HUES6 (cell line): Measurements from ENCODE around the gene LDHAL6B.

Source experiments
- H3K27ac ChIP-seq: 2 replicates; pipeline ENCODE4 v1.7.0; 2013; ENCODE audit warnings: low read depth, mild to moderate bottlenecking, low read length, inconsistent platforms
- H3K27me3 ChIP-seq: 2 replicates; pipeline ENCODE4 v1.6.1; 2013; ENCODE audit warnings: low read length; ENCODE audit not compliant: control insufficient read depth, insufficient read depth
- H3K36me3 ChIP-seq: 2 replicates; pipeline ENCODE4 v1.6.1; 2013; ENCODE audit warnings: low read length; ENCODE audit not compliant: control insufficient read depth, insufficient read depth
- H3K4me1 ChIP-seq: 2 replicates; pipeline ENCODE4 v1.6.1; 2013; ENCODE audit warnings: low read length; ENCODE audit not compliant: control insufficient read depth, insufficient read depth
- H3K4me3 ChIP-seq: 2 replicates; pipeline ENCODE4 v1.5.1; 2013; ENCODE audit warnings: low read depth, low read length
- H3K9ac ChIP-seq: one replicate; pipeline ENCODE4 v1.6.1; 2013; ENCODE audit warnings: mild to moderate bottlenecking, low read length
- H3K9me3 ChIP-seq: 2 replicates; pipeline ENCODE4 v1.6.1; 2013; ENCODE audit warnings: low read depth, low read length; ENCODE audit not compliant: control insufficient read depth, insufficient read depth

LDHAL6B gene

DNA sequence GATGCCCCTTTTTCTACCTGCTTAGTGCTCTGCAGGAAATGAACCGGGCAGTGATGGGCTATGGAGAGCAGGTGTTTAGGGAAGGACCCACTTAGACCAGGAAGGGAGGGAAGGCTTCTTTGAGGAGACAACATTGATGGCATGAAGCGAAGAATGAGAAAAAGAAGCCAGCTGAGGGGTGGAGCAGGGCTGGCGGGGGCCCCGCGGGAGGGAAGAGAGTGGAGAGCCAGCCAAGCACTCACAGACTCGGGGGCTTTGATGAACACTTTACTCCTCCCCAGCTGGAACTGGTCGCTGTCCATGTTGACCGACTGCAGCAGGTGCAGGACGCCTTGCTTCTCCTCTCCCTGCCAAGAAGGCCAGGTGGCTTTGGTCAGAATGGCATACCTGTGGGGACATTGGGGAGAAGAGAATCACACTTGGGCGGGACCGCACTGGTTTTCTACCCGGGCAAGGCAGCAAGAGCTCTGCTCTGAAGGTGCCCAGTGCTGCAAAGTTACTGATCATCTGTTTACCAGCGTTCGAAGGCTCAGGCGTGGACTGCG lies 28.4 kb upstream of the LDHAL6B start:
- Histone ChIP-seq H3K27me3 (no peaks in the 10 kb centered on the region), H3K4me1 (no peaks in the 10 kb centered on the region), H3K9ac (no peak overlapping the region), H3K27ac (no peak overlapping the region), H3K9me3 (no peaks in the 10 kb centered on the region; the same call in 1 of the 2 replicates), H3K4me3 (no peak overlapping the region), H3K36me3 (peaks cover 34% of the 10 kb centered on the region)

DNA sequence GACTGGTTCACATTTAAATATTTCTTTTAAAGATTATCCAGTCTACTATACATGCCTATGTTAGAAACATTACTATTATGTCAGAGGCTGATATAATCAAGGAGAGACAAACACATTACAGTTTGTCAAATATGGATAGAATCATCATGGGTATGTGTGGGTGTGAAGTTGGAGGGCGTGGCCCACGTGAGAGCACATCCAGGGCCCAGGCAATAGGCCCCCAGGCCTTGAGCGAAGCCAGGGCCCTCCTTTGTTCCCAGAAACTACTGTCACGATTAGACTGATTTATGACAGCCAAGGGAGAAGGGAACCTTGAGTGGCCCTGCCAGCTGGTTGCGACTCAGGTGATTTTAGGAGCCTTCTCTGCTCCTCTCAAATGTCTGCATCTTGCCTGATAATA lies 26.9 kb upstream of the LDHAL6B start:
- Histone ChIP-seq H3K4me3 (no peak overlapping the region), H3K9ac (no peak overlapping the region), H3K27ac (no peak overlapping the region), H3K4me1 (no peaks in the 10 kb centered on the region), H3K36me3 (peaks cover 32% of the 10 kb centered on the region), H3K9me3 (peaks cover 4% of the 10 kb centered on the region; the same call in 1 of the 2 replicates), H3K27me3 (no peaks in the 10 kb centered on the region)

DNA sequence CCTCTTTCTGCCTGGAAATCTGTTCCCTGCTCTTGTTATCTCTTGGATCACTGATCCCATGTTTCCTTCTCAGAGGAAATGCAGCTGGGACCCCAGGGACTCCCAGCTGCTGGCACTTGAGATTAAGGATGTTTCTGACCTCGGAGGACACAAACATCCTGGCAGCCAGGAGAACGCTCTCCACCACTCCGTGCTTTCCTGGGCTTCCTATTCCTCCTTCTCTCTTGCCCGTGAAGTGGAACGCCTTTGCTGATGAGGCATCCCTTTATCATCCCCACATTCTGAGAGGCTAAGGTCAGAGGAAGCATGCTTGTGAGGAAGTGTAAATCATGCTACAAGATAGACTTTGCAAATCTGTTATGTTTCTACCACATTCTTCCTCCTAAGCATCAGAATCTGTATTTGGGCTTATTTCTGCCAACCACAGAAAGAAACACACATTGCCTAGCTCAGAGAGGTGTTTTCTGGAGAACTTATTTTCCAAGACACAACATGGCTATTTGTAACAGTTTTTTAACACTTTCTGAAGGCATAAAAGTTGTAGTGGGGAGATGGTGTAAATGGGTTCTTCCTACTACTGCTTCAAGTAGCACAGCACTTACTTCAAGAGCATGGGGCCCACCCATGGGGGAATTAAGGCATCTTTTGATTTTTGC lies 25.6 kb upstream of the LDHAL6B start:
- peaks cover 37% of the 10 kb centered on the region for H3K36me3 ChIP-seq
- no peak overlapping the region for H3K27ac ChIP-seq
- no peak overlapping the region for H3K9ac ChIP-seq
- H3K9me3 ChIP-seq, result peaks cover 4% of the 10 kb centered on the region; the same call in 1 of the 2 replicates
- H3K27me3 ChIP-seq, result no peaks in the 10 kb centered on the region
- H3K4me1 ChIP-seq, result no peaks in the 10 kb centered on the region
- H3K4me3 ChIP-seq, result no peak overlapping the region

DNA sequence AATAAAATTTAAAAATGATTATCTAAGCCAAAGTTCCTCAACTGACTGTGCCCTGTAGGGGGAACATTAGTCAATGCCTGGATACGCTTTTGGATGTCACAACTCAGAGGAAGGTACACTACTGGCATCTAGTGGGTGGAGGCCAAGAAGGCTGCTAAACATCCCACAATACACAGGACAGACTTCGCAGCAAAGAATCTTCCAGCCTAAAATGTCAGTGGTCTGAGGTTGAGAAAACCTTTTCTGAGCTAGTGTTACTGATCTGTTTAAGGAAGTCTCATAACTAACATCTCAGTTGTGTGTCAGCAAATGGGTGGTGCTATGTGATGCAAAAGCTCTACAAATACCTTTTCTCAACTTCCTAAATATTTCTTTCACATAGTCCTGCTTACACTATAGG lies 20.9 kb upstream of the LDHAL6B start:
- Histone ChIP-seq H3K4me1 (no peaks in the 10 kb centered on the region), H3K4me3 (no peak overlapping the region), H3K27me3 (no peaks in the 10 kb centered on the region), H3K9me3 (peaks cover 4% of the 10 kb centered on the region; the same call in 1 of the 2 replicates), H3K9ac (no peak overlapping the region), H3K27ac (no peak overlapping the region), H3K36me3 (peaks cover 51% of the 10 kb centered on the region)

DNA sequence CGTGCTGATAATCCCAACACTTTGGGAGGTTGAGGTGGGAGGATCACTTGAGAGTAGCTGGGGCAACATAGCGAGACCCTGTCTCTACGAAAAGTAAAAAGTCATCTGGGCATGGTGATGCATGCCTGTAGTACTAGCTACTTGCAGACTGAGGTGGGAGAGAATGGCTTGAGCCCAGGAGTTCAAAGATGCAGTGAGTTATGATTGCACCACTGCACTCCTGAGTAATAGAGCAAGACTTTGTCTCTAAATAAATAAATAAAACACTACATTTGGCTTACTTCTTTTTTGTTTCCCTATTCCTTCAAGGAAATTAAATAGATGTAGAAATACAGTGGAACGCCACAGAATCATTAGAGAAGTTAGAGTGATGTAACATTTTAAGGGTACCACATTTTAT lies 20.1 kb upstream of the LDHAL6B start:
- Histone ChIP-seq H3K9ac (no peak overlapping the region), H3K4me1 (no peaks in the 10 kb centered on the region), H3K36me3 (peaks cover 52% of the 10 kb centered on the region), H3K9me3 (peaks cover 4% of the 10 kb centered on the region; the same call in 1 of the 2 replicates), H3K27me3 (no peaks in the 10 kb centered on the region), H3K27ac (no peak overlapping the region), H3K4me3 (no peak overlapping the region)

DNA sequence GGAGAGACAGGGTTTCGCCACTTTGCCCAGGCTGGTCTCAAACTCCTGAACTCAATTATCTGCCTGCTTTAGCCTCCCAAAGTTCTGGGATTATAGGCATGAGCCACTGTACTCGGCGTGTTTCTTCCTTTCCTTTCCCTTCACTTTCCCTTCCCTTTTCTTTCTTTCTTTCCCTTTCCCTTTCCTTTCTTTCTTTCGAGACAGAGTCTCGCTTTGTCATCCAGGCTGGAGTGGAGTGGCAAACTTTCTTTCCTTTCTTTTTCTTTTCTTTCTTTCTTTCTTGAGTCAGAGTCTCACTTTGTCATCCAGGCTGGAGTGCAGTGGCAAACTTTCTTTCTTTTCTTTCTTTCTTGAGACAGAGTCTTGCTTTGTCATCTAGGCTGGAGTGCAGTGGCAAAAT lies 17.4 kb upstream of the LDHAL6B start:
- Histone ChIP-seq H3K9me3 (0 out of 2 replicates have a peak, but pooled peaks cover 3% of the 10 kb centered on the region), H3K4me3 (no peak overlapping the region), H3K27me3 (no peaks in the 10 kb centered on the region), H3K36me3 (peaks cover 67% of the 10 kb centered on the region), H3K9ac (no peak overlapping the region), H3K4me1 (no peaks in the 10 kb centered on the region), H3K27ac (no peak overlapping the region)

DNA sequence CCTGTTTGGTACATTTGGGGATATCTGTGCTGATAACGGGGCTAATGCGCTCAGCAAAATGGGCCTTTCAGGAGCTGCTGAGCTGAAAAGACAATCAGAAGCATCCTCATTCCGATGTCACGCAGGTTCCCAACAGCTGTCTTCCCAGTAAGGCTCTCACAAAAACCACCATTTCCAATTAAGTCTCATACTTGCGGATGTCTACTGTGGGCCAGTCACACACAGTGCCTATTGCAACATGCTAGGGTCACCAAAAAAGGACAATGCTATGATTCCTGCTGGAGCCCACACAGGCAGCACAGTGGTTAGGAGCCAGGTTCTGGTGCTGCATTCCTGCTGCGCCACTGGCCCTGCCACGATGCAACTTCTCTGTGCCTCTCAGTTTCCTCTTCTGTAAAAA lies 16.4 kb upstream of the LDHAL6B start:
- Histone ChIP-seq H3K4me3 (no peak overlapping the region), H3K27ac (no peak overlapping the region), H3K36me3 (peaks cover 68% of the 10 kb centered on the region), H3K9ac (no peak overlapping the region), H3K9me3 (no peaks in the 10 kb centered on the region), H3K4me1 (no peaks in the 10 kb centered on the region), H3K27me3 (no peaks in the 10 kb centered on the region)

DNA sequence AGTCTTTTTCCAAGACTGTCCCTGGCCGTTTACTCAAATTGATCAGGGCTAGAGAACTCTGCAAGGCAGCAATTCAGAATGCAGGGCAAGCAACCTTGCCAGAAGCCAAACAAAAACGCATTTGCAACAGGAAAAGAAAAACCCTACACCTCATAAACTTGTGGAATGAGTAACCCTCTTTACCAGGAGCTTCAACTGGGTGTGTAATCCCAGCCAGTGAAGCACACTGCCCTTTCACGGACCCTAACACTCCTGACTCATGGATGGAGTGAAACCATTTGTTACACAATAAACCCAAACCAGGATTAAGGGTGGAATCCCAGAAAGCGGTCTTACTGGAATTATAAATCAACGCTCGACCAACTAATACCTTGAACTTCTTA lies 14.8 kb upstream of the LDHAL6B start:
- Histone ChIP-seq H3K4me1 (no peaks in the 10 kb centered on the region), H3K36me3 (peaks cover 71% of the 10 kb centered on the region), H3K4me3 (no peak overlapping the region), H3K27ac (no peak overlapping the region), H3K9me3 (no peaks in the 10 kb centered on the region), H3K9ac (no peak overlapping the region), H3K27me3 (no peaks in the 10 kb centered on the region)

DNA sequence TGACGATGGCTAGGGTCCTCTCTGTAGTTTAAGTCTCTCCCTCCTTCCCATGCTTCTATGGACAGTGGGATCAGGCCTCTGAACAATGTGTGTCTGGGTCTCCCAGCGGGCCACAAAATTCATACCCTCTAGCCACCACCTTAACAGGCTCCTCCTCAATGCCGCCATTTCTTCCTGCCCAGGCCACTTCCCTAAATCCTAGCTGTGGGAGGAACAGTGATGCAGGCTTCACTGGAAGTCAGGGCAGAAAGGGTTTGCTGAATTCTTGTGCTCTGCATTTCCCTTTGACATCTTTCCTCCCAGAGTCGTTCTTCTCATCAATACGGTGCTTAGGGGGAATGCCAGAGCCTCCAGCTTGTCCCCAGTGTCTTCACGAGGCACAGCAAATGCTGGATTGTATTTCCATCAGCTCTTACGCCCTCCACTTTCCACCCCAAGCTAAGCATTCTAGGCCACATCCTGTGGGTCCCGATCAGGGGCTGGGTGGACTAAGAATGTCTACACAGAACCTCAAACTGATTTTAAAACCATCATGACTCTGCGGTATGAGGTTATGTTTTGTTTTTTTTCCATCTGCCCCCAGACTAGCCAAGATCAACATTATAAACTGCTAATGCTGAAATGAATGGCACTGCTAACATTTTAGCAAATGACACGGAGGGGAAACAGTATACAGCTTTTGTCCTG lies 11.9 kb upstream of the LDHAL6B start:
- Histone ChIP-seq H3K9ac (no peak overlapping the region), H3K27ac (no peak overlapping the region), H3K36me3 (peaks cover 65% of the 10 kb centered on the region), H3K9me3 (no peaks in the 10 kb centered on the region), H3K4me1 (no peaks in the 10 kb centered on the region), H3K4me3 (no peak overlapping the region), H3K27me3 (no peaks in the 10 kb centered on the region)

DNA sequence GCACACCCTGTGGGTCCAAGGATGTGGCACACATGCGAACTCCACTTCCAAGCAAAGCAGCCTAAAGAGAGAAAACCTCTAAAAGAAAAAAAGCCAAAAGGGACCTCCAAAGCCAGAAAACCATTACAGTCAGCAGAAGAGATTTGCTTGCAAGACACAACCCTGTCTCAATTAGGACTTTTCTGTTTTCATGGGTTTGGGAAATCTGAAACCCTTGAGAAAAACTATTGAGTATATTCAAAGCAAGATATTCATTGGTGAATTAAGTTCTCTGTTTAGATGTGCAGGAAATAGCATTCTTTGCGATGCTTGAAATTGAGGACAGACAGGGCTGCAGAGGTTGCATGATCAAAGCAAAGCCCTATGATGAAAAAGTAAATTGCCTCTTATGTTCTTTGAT lies 10.2 kb upstream of the LDHAL6B start:
- H3K36me3 ChIP-seq, result peaks cover 67% of the 10 kb centered on the region
- no peaks in the 10 kb centered on the region for H3K4me1 ChIP-seq
- H3K9ac ChIP-seq, result no peak overlapping the region
- no peaks in the 10 kb centered on the region for H3K9me3 ChIP-seq
- no peaks in the 10 kb centered on the region for H3K27me3 ChIP-seq
- no peak overlapping the region for H3K27ac ChIP-seq
- H3K4me3 ChIP-seq, result no peak overlapping the region

DNA sequence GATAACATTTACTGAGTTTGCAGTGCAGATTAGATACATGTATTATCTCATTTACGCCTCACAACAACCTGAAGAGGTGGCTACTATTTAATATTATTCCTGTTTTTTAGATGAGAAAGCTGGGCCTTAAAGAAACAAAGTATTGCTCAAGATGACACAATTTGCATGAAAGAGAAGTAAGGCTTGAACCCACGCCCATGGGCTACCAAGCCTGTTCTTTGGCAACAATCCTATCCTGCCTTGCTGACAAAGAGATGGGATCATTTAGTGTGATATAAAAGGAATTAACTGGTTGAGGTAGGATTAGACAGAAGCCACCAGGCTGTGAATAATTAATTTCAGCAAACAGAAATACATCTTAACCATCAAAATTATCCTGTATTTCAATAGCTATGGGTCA lies 9.2 kb upstream of the LDHAL6B start:
- H3K27me3 ChIP-seq, result no peaks in the 10 kb centered on the region
- no peaks in the 10 kb centered on the region for H3K4me1 ChIP-seq
- H3K27ac ChIP-seq, result no peak overlapping the region
- H3K9me3 ChIP-seq, result no peaks in the 10 kb centered on the region
- no peak overlapping the region for H3K4me3 ChIP-seq
- no peak overlapping the region for H3K9ac ChIP-seq
- peaks cover 74% of the 10 kb centered on the region for H3K36me3 ChIP-seq
